Endothelial cell of umbilical vein (primary cell): ENCODE data around the gene ARRB1. TPM values are rescaled to one million over a fixed set of nuclear protein-coding genes. Genes with fewer than 3 reads are reported as not detected.
A peak's percentile ranks its signal among the peaks of the same experiment; 100 is the strongest.

ENCODE experiments used
- BruUV-seq: library from RNA; stranded (reverse); fragments of 400-500 nt; replicated peaks from 2 replicates; lab custom pipeline; 2021; lab: Mats Ljungman, UMichigan
- CTCF ChIA-PET: fragments of 300-600, 350-600 bp; sonication (Branson Sonifier 250); formaldehyde crosslinking; loops from one replicate; lab custom pipeline; 2021; ENCODE audit warnings: antibody characterized with exemption, inconsistent platforms; lab: Charles Lee
- POLR2A ChIA-PET: fragments of 300-600, 350-600 bp; sonication (Branson Sonifier 250); formaldehyde crosslinking; loops from one replicate; lab custom pipeline; 2021; ENCODE audit warnings: antibody characterized with exemption, inconsistent platforms; lab: Charles Lee
- DNase-seq: peaks from one replicate; pipeline ENCODE4 v3.0.0-alpha.2; 2011; ENCODE audit warnings: low read depth, low spot score
- FAIRE-seq: peaks from 2 replicates; lab custom pipeline; 2011; peaks lifted over from hg19 to GRCh38; lab: Jason Lieb, UNC
- H2AFZ ChIP-seq: 2 replicates; pipeline ENCODE4 v1.6.0; 2012; ENCODE audit warnings: low read depth, low read length, control low read depth, inconsistent platforms
- H3K27ac ChIP-seq: 2 replicates; pipeline ENCODE4 v1.5.1; 2011; ENCODE audit warnings: low read depth, mild to moderate bottlenecking, control low read depth, low read length, moderate library complexity; ENCODE audit not compliant: insufficient read depth
- H3K27me3 ChIP-seq, 2 experiments: 2 replicates each; pipeline versions ENCODE4 v1.6.0 to v1.6.1; 2011; ENCODE audit warnings: low read length in 2 of 2, mixed read lengths in 1 of 2; ENCODE audit not compliant: control insufficient read depth in 2 of 2, insufficient read depth in 2 of 2
- H3K36me3 ChIP-seq, 2 experiments: 2 replicates in 1 of 2; 3 replicates in 1 of 2; pipeline ENCODE4 v1.5.1; 2011; ENCODE audit warnings: low read length in 2 of 2, mild to moderate bottlenecking in 1 of 2, moderate library complexity in 1 of 2; ENCODE audit not compliant: control insufficient read depth in 2 of 2, insufficient read depth in 2 of 2; ENCODE audit errors: extremely low read depth in 1 of 2
- H3K4me1 ChIP-seq: 3 replicates; pipeline ENCODE4 v1.5.1; 2011; ENCODE audit warnings: mild to moderate bottlenecking, low read length; ENCODE audit not compliant: control insufficient read depth, insufficient read depth; ENCODE audit errors: extremely low read depth
- H3K4me2 ChIP-seq: 2 replicates; pipeline ENCODE4 v1.6.1; 2011; ENCODE audit warnings: low read length, control low read depth, mixed read lengths; ENCODE audit not compliant: insufficient read depth
- H3K4me3 ChIP-seq, 3 experiments: fragments of 200-600 bp in 1 of 3; sonication (generic), shearing (Covaris generic) in 1 of 3; replicated peaks in 1 of 3; 2 replicates each; pipeline ENCODE4 v1.5.1; 2011 to 2016; ENCODE audit warnings: control low read depth in 3 of 3, low read length in 3 of 3, mild to moderate bottlenecking in 2 of 3, inconsistent platforms in 1 of 3, low read depth in 1 of 3, moderate library complexity in 1 of 3; ENCODE audit not compliant: insufficient read depth in 1 of 3
- H3K79me2 ChIP-seq: 2 replicates; pipeline ENCODE4 v1.6.0; 2012; ENCODE audit warnings: low read length, inconsistent platforms; ENCODE audit not compliant: control insufficient read depth, insufficient read depth
- H3K9ac ChIP-seq: replicated peaks from 2 replicates; pipeline ENCODE3; 2011; ENCODE audit warnings: low read length, control low read depth; ENCODE audit not compliant: insufficient read depth; ENCODE audit errors: extremely low read depth
- H3K9me1 ChIP-seq: replicated peaks from 3 replicates; pipeline ENCODE4 v1.6.0; 2011; ENCODE audit warnings: mild to moderate bottlenecking, low read length; ENCODE audit not compliant: control insufficient read depth, insufficient read depth; ENCODE audit errors: extremely low read depth
- H3K9me3 ChIP-seq: replicated peaks from 2 replicates; pipeline ENCODE4 v1.5.1; 2012; ENCODE audit warnings: low read length, inconsistent platforms; ENCODE audit not compliant: control insufficient read depth, insufficient read depth
- H4K20me1 ChIP-seq: replicated peaks from 2 replicates; pipeline ENCODE3; 2011; ENCODE audit warnings: mild to moderate bottlenecking, low read length; ENCODE audit not compliant: control insufficient read depth, insufficient read depth; ENCODE audit errors: extremely low read depth
- CTCF ChIP-seq, 2 donors: IDR thresholded peaks; 1 replicate in 1 of 2; 2 replicates in 1 of 2; pipeline ENCODE4 v1.5.1; 2011; ENCODE audit warnings: low read length in 2 of 2, mild to moderate bottlenecking in 2 of 2, moderate library complexity in 2 of 2, control low read depth in 1 of 2, inconsistent platforms in 1 of 2, low read depth in 1 of 2; ENCODE audit not compliant: insufficient read depth in 1 of 2; ENCODE audit errors: extremely low read depth in 1 of 2
- FOS ChIP-seq: IDR thresholded peaks from 2 replicates; pipeline ENCODE4 v1.6.1; 2011; ENCODE audit warnings: mild to moderate bottlenecking, low read length, moderate library complexity, borderline replicate concordance; ENCODE audit not compliant: insufficient read depth
- GATA2 ChIP-seq: IDR thresholded peaks from 2 replicates; pipeline ENCODE4 v1.7.0; 2011; ENCODE audit warnings: low read depth, mild to moderate bottlenecking, moderate library complexity, mixed read lengths, low read length; ENCODE audit not compliant: insufficient read length, insufficient read depth
- JUN ChIP-seq: IDR thresholded peaks from 2 replicates; pipeline ENCODE4 v1.6.1; 2011; ENCODE audit warnings: borderline replicate concordance, low read depth; ENCODE audit not compliant: insufficient read length, insufficient read depth
- MAX ChIP-seq: IDR thresholded peaks from 2 replicates; pipeline ENCODE4 v1.6.1; 2011; ENCODE audit not compliant: insufficient read depth, insufficient read length
- MYC ChIP-seq: IDR thresholded peaks from one replicate; pipeline ENCODE4 v1.6.1; 2011; ENCODE audit warnings: mild to moderate bottlenecking, low read depth, low read length
- POLR2A ChIP-seq: IDR thresholded peaks from 2 replicates; pipeline ENCODE4 v1.6.1; 2012; ENCODE audit warnings: low read depth, mild to moderate bottlenecking, control low read depth, low read length
- POLR2AphosphoS5 ChIP-seq: IDR thresholded peaks from 2 replicates; pipeline ENCODE4 v1.6.1; 2012; ENCODE audit warnings: low read depth, mild to moderate bottlenecking, control low read depth, low read length, moderate library complexity; ENCODE audit not compliant: insufficient read depth
- dilution Hi-C: fragments of 300-500 bp; cut with MboI; formaldehyde crosslinking; loops from one replicate; pipeline ENCODE4 v1.15.0; 2019; ENCODE audit warnings: low sequenced_read_pairs; ENCODE audit not compliant: extremely low pct_ligation_motif_present
- intact Hi-C: fragments of 100-400 bp; cut with micrococcal nuclease; formaldehyde crosslinking; loops from one replicate; pipeline ENCODE4 v1.10.0; 2022
- polyA plus RNA-seq, 4 experiments: library from polyadenylated mRNA; depleted of rRNA in 3 of 4; stranded (reverse) in 3 of 4; unstranded in 1 of 4; fragments of >200 nt; gene quantifications; 2 replicates each; pipeline versions ENCODE4 v1.2.1 to v1.2.3, GENCODE V29; 2011 to 2012; ENCODE audit warnings: missing spikeins in 1 of 4
- total RNA-seq: library from RNA; stranded (reverse); gene quantifications from 2 replicates; pipeline ENCODE4 v1.2.3, GENCODE V29; 2021

ARRB1 gene
- total and polyA plus RNA-seq, 2 donors (not counting 3 experiments of a cell fraction or from before 2014, with no cell fraction given), result 63.9 to 92.6 TPM

- Histone ChIP-seq H4K20me1 (no peaks in the 10 kb centered on the region), H3K4me2 (no peak overlapping the region), H3K27me3 (no peaks in the 10 kb centered on the region), H2AFZ (no peak overlapping the region), H3K79me2 (no peaks in the 10 kb centered on the region), H3K9me3 (no peaks in the 10 kb centered on the region), H3K36me3 (no peaks in the 10 kb centered on the region), H3K9ac (no peak overlapping the region), H3K27ac (no peak overlapping the region), H3K4me1 (peaks cover 6% of the 10 kb centered on the region), H3K9me1 (no peaks in the 10 kb centered on the region), H3K4me3 (no peak overlapping the region)
- DNase-seq, result no peak
- ChIA-PET POLR2A (no interaction called here), CTCF (interaction anchor here (0.7 to 3.3 kb wide), 5 partner anchors 10 to 101 kb away, joined by 3 to 15 read pairs (median 4); no protein-coding TSS in a partner anchor)
- FAIRE-seq, result no peak
- TF ChIP-seq GATA2, result no peak
- TF ChIP-seq MAX, result no peak
- peak in 1 of 2 donors; percentile 3 for TF ChIP-seq CTCF (IDR thresholded peaks at IDR 0.05; ENCODE audit: extremely low read depth in 1 of 2, insufficient read depth in 1 of 2, low read depth in 1 of 2, low read length in 2 of 2)
- intact Hi-C loops, result no loop called here
- dilution Hi-C loops, result no loop called here
- no TSS peak for BruUV-seq
Measured at GRCh38 chr11:75376175-75376574, 24.7 kb upstream of the ARRB1 start.

- Histone ChIP-seq H3K79me2 (no peaks in the 10 kb centered on the region), H3K9me1 (no peaks in the 10 kb centered on the region), H2AFZ (no peak overlapping the region), H3K27ac (no peak overlapping the region), H4K20me1 (no peaks in the 10 kb centered on the region), H3K36me3 (no peaks in the 10 kb centered on the region), H3K9ac (no peak overlapping the region), H3K9me3 (no peaks in the 10 kb centered on the region), H3K4me1 (peaks cover 6% of the 10 kb centered on the region), H3K27me3 (no peaks in the 10 kb centered on the region), H3K4me2 (no peak overlapping the region), H3K4me3 (no peak overlapping the region)
- FAIRE-seq (no peak), DNase-seq (no peak)
- ChIA-PET POLR2A (no interaction called here), CTCF (interaction anchor here (0.7 to 3.3 kb wide), 6 partner anchors 10 to 100 kb away, joined by 3 to 15 read pairs (median 4); no protein-coding TSS in a partner anchor)
- BruUV-seq, result no TSS peak
- intact Hi-C loops, result no loop called here
- dilution Hi-C loops, result no loop called here
- no peak for TF ChIP-seq JUN
- TF ChIP-seq POLR2A, result no peak
- TF ChIP-seq MAX, result no peak
- no peak for TF ChIP-seq FOS
- no peak for TF ChIP-seq MYC
- TF ChIP-seq POLR2AphosphoS5, result no peak
Measured at GRCh38 chr11:75375626-75376025, 24.2 kb upstream of the ARRB1 start.
